H1 (cell line): ENCODE measurements around the gene MRPL19. TPM values are rescaled to one million over a fixed set of nuclear protein-coding genes. Genes with fewer than 3 reads are reported as not detected.

Experiments
- CTCF ChIA-PET: fragments of 300-600 bp; sonication (Branson Sonifier 250); formaldehyde crosslinking; loops from one replicate; lab custom pipeline; 2021; ENCODE audit not compliant: partially characterized antibody; lab: Charles Lee
- POLR2A ChIA-PET: fragments of 300-600 bp; sonication (Branson Sonifier 250); formaldehyde crosslinking; loops from one replicate; lab custom pipeline; 2021; ENCODE audit warnings: inconsistent platforms; ENCODE audit not compliant: partially characterized antibody; lab: Charles Lee
- DNase-seq, 2 experiments: peaks; one replicate each; pipeline versions ENCODE4 v3.0.0 to v3.0.0-alpha.2; 2010 to 2022; ENCODE audit warnings: low spot score in 2 of 2, low read depth in 1 of 2, mixed read lengths in 1 of 2
- FAIRE-seq: peaks from 2 replicates; lab custom pipeline; 2011; peaks lifted over from hg19 to GRCh38; lab: Jason Lieb, UNC
- H2AFZ ChIP-seq: 2 replicates; pipeline ENCODE4 v1.8.1; 2012; ENCODE audit warnings: low read length, inconsistent platforms
- H2AK5ac ChIP-seq: 2 replicates; pipeline ENCODE4 v1.6.1; 2013; ENCODE audit warnings: low read depth, low read length
- H2BK120ac ChIP-seq: replicated peaks from 2 replicates; pipeline ENCODE3; 2013; ENCODE audit warnings: low read depth, low read length, inconsistent platforms
- H2BK12ac ChIP-seq: 2 replicates; pipeline ENCODE4 v1.6.1; 2013; ENCODE audit warnings: low read depth, low read length
- H2BK15ac ChIP-seq: 2 replicates; pipeline ENCODE4 v1.6.1; 2013; ENCODE audit warnings: low read length
- H2BK20ac ChIP-seq: 2 replicates; pipeline ENCODE4 v1.6.1; 2013; ENCODE audit warnings: low read length
- H2BK5ac ChIP-seq: 2 replicates; pipeline ENCODE4 v1.6.1; 2013; ENCODE audit warnings: low read depth, low read length
- H3K14ac ChIP-seq: 2 replicates; pipeline ENCODE4 v1.6.1; 2013; ENCODE audit warnings: inconsistent platforms; ENCODE audit not compliant: insufficient read length
- H3K18ac ChIP-seq: 2 replicates; pipeline ENCODE4 v1.6.1; 2013; ENCODE audit warnings: low read length; ENCODE audit errors: extremely low read depth
- H3K23ac ChIP-seq: 2 replicates; pipeline ENCODE4 v1.6.1; 2013; ENCODE audit warnings: inconsistent platforms; ENCODE audit not compliant: insufficient read length
- H3K23me2 ChIP-seq: 2 replicates; pipeline ENCODE4 v1.6.1; 2013; ENCODE audit warnings: low read depth, low read length
- H3K27ac ChIP-seq: 2 replicates; pipeline ENCODE4 v1.6.1; 2011; ENCODE audit warnings: low read depth, low read length, inconsistent platforms
- H3K27me3 ChIP-seq, 4 experiments: replicated peaks in 1 of 4; 1 replicate in 1 of 4; 2 replicates in 3 of 4; pipeline versions ENCODE4 v1.6.1 to v1.8.1; 2011 to 2013; ENCODE audit warnings: low read length in 3 of 4, mild to moderate bottlenecking in 3 of 4, inconsistent platforms in 2 of 4, mixed read lengths in 2 of 4, moderate library complexity in 1 of 4; ENCODE audit not compliant: control insufficient read depth in 3 of 4, insufficient read depth in 3 of 4; ENCODE audit errors: extremely low read depth in 1 of 4
- H3K36me3 ChIP-seq, 4 experiments: 2 replicates each; pipeline versions ENCODE4 v1.6.1 to v1.8.1; 2011 to 2013; ENCODE audit warnings: mild to moderate bottlenecking in 4 of 4, low read length in 3 of 4, moderate library complexity in 2 of 4, control low read depth in 1 of 4, inconsistent platforms in 1 of 4; ENCODE audit not compliant: insufficient read depth in 4 of 4, control insufficient read depth in 2 of 4
- H3K4ac ChIP-seq: replicated peaks from 2 replicates; pipeline ENCODE3; 2013; ENCODE audit warnings: low read length, low read depth, mixed read lengths, inconsistent platforms; ENCODE audit not compliant: insufficient read length
- H3K4me1 ChIP-seq, 4 experiments: replicated peaks in 1 of 4; 1 replicate in 1 of 4; 2 replicates in 3 of 4; pipeline versions ENCODE4 v1.6.1 to v1.8.1; 2011 to 2013; ENCODE audit warnings: low read length in 3 of 4, inconsistent platforms in 2 of 4, mixed read lengths in 1 of 4; ENCODE audit not compliant: insufficient read depth in 4 of 4, control insufficient read depth in 3 of 4
- H3K4me2 ChIP-seq, 2 experiments: 2 replicates each; pipeline versions ENCODE4 v1.6.1 to v1.8.1; 2011 to 2013; ENCODE audit warnings: low read depth in 2 of 2, low read length in 2 of 2, control low read depth in 1 of 2, inconsistent platforms in 1 of 2, mild to moderate bottlenecking in 1 of 2; ENCODE audit not compliant: insufficient read depth in 1 of 2
- H3K4me3 ChIP-seq, 4 experiments: fragments of 200-600, 300-600 bp in 1 of 4; sonication (generic), shearing (Covaris generic), sonication (Bioruptor Twin) in 1 of 4; 2 replicates each; pipeline versions ENCODE4 v1.5.1 to v1.8.1; 2011 to 2016; ENCODE audit warnings: low read length in 4 of 4, low read depth in 3 of 4, control low read depth in 2 of 4, inconsistent platforms in 2 of 4, mild to moderate bottlenecking in 2 of 4, mixed read lengths in 1 of 4, moderate library complexity in 1 of 4; ENCODE audit not compliant: insufficient read depth in 2 of 4; ENCODE audit errors: extremely low read depth in 1 of 4
- H3K56ac ChIP-seq: replicated peaks from 2 replicates; pipeline ENCODE3; 2013; ENCODE audit warnings: low read depth, mild to moderate bottlenecking, mixed read lengths, low read length, inconsistent platforms; ENCODE audit not compliant: insufficient read length
- H3K79me1 ChIP-seq: 2 replicates; pipeline ENCODE4 v1.6.1; 2013; ENCODE audit warnings: low read depth, low read length, control low read depth
- H3K79me2 ChIP-seq, 2 experiments: 2 replicates each; pipeline versions ENCODE4 v1.6.1 to v1.8.1; 2012 to 2013; ENCODE audit warnings: low read length in 2 of 2, mild to moderate bottlenecking in 2 of 2, inconsistent platforms in 1 of 2; ENCODE audit not compliant: insufficient read depth in 2 of 2, control insufficient read depth in 1 of 2
- H3K9ac ChIP-seq, 4 experiments: replicated peaks in 1 of 4; 1 replicate in 1 of 4; 2 replicates in 3 of 4; pipeline versions ENCODE4 v1.6.1 to v1.8.1; 2011 to 2013; ENCODE audit warnings: low read depth in 3 of 4, low read length in 3 of 4, control low read depth in 2 of 4, mild to moderate bottlenecking in 2 of 4, moderate library complexity in 2 of 4, inconsistent platforms in 1 of 4; ENCODE audit errors: extremely low read depth in 1 of 4
- H3K9me3 ChIP-seq, 2 experiments: 2 replicates each; pipeline versions ENCODE4 v1.6.1 to v1.8.1; 2012 to 2013; ENCODE audit warnings: mild to moderate bottlenecking in 2 of 2, moderate library complexity in 2 of 2, control low read depth in 1 of 2, inconsistent platforms in 1 of 2, low read depth in 1 of 2, low read length in 1 of 2, mixed read lengths in 1 of 2; ENCODE audit not compliant: insufficient read depth in 2 of 2
- H4K20me1 ChIP-seq, 2 experiments: replicated peaks in 1 of 2; 2 replicates each; pipeline versions ENCODE3 to v1.8.1; 2011 to 2013; ENCODE audit warnings: inconsistent platforms in 2 of 2, low read length in 2 of 2, mild to moderate bottlenecking in 1 of 2; ENCODE audit not compliant: insufficient read depth in 2 of 2, control insufficient read depth in 1 of 2
- H4K5ac ChIP-seq: 2 replicates; pipeline ENCODE4 v1.6.1; 2013; ENCODE audit warnings: low read length, low read depth, mixed read lengths, inconsistent platforms; ENCODE audit not compliant: insufficient read length
- H4K8ac ChIP-seq: 2 replicates; pipeline ENCODE4 v1.8.0; 2013; ENCODE audit warnings: mild to moderate bottlenecking, moderate library complexity, low read length, inconsistent platforms; ENCODE audit not compliant: insufficient read depth; ENCODE audit errors: extremely low read depth
- H4K91ac ChIP-seq: replicated peaks from 2 replicates; pipeline ENCODE3; 2013; ENCODE audit warnings: low read length, mixed read lengths, inconsistent platforms; ENCODE audit not compliant: insufficient read length
- CEBPB ChIP-seq: IDR thresholded peaks from 2 replicates; pipeline ENCODE4 v1.6.1; 2012; ENCODE audit warnings: low read depth, low read length
- FOSL1 ChIP-seq: IDR thresholded peaks from 2 replicates; pipeline ENCODE4 v1.6.1; 2011; ENCODE audit warnings: mild to moderate bottlenecking, low read depth, low read length, moderate library complexity; ENCODE audit not compliant: insufficient read depth
- WGBS, 2 experiments: shearing (Covaris generic) in 1 of 2; methylation state at CpG; one replicate each; pipeline versions ENCODE4 v1.1.6 to v1.1.7; 2013 to 2015; ENCODE audit warnings: low lambda C conversion rate in 2 of 2, mixed read lengths in 2 of 2, inconsistent platforms in 1 of 2, low coverage in 1 of 2, missing lambda C conversion rate in 1 of 2; ENCODE audit not compliant: insufficient replicate concordance in 2 of 2, insufficient coverage in 1 of 2, insufficient read length in 1 of 2; ENCODE audit errors: extremely low coverage in 1 of 2, missing lambda C conversion rate in 1 of 2; 5-methylcytosine and 5-hydroxymethylcytosine counted together
- polyA plus RNA-seq, 7 experiments: library from polyadenylated mRNA; depleted of rRNA in 3 of 7; stranded (reverse) in 5 of 7; unstranded in 2 of 7; fragments of >200 nt in 5 of 7; fragments of 200-250 nt in 2 of 7; gene quantifications; 1 replicate in 5 of 7; 2 replicates in 1 of 7; 4 replicates in 1 of 7; pipeline versions ENCODE4 v1.2.1 to v1.2.3, GENCODE V29; 2011 to 2013; ENCODE audit warnings: missing spikeins in 2 of 7, mixed read lengths in 2 of 7
- total RNA-seq: library from RNA; stranded (reverse); fragmentation: NEBNext Ultra II Directional; extraction: Animal tissue kit (Norgen Biotek cat#: 25700); gene quantifications from 2 replicates; pipeline ENCODE4 v1.2.1, GENCODE V29; 2021
- TF ChIP-seq, protein P1 (sequence below): IDR thresholded peaks from 2 replicates; pipeline ENCODE4 v1.6.1; 2012; ENCODE audit warnings: low read length, inconsistent platforms

MRPL19 gene
- total and polyA plus RNA-seq, 2 of the 8 experiments (the other 6 are each of a cell fraction or from before 2014, with no cell fraction given) = 18.1 to 75.2 TPM

DNA sequence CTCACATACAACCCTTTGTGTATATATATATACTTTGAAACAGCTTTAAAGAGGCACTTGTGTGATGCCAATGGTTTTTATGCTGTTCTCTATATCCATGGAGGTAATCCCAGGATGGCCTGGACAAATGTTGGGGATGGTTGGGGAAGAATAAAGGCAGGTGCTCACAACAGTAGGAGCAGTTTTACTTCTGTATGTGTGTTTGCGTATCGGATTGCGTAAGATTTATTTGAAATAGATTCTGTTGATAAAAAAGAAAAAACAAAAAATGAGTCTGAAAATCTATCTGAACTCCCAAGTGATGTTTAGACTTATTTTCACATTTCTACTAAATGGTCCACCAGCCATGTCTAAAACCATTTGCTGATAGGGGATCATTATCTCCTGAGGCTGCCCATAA, 29.3 kb downstream of the MRPL19 start:
- no peak overlapping the region for H4K91ac ChIP-seq
- H3K79me2 ChIP-seq = no peaks in the 10 kb centered on the region
- H3K27ac ChIP-seq = no peak overlapping the region
- no peaks in the 10 kb centered on the region for H3K9me3 ChIP-seq
- no peak overlapping the region for H4K5ac ChIP-seq
- no peaks in the 10 kb centered on the region for H3K23me2 ChIP-seq
- TF ChIP-seq CEBPB = peak; percentile 57; the same call in 1 of the 2 replicates
- no peak for TF ChIP-seq FOSL1
- TF ChIP-seq, protein P1, sequence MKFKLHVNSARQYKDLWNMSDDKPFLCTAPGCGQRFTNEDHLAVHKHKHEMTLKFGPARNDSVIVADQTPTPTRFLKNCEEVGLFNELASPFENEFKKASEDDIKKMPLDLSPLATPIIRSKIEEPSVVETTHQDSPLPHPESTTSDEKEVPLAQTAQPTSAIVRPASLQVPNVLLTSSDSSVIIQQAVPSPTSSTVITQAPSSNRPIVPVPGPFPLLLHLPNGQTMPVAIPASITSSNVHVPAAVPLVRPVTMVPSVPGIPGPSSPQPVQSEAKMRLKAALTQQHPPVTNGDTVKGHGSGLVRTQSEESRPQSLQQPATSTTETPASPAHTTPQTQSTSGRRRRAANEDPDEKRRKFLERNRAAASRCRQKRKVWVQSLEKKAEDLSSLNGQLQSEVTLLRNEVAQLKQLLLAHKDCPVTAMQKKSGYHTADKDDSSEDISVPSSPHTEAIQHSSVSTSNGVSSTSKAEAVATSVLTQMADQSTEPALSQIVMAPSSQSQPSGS = no peak
- H3K18ac ChIP-seq = no peak overlapping the region
- peaks cover 0 to 14% (median 5%) of the 10 kb centered on the region in 4 experiments; a peak in 4 of 8 replicates for H3K36me3 ChIP-seq
- FAIRE-seq (no peak), DNase-seq (no peak)
- H3K9ac ChIP-seq = no peak overlapping the region
- CTCF ChIA-PET = interaction anchor here (0.6 to 5.2 kb wide), 5 partner anchors 29 to 57 kb away, joined by 3 to 31 read pairs (median 4); partner anchors contain the start of gene MRPL19
- H3K56ac ChIP-seq = no peak overlapping the region
- H3K4me3 ChIP-seq = no peak overlapping the region
- no peaks in the 10 kb centered on the region for H3K4me1 ChIP-seq
- H2BK20ac ChIP-seq = no peak overlapping the region
- H4K8ac ChIP-seq = no peak overlapping the region
- H3K4ac ChIP-seq = no peak overlapping the region
- H2AFZ ChIP-seq = no peak overlapping the region
- H3K79me1 ChIP-seq = no peaks in the 10 kb centered on the region
- H2BK12ac ChIP-seq = no peak overlapping the region
- no peak overlapping the region for H3K14ac ChIP-seq
- no peak overlapping the region for H2BK5ac ChIP-seq
- H3K23ac ChIP-seq = no peak overlapping the region
- POLR2A ChIA-PET = interaction anchor here (1.7 kb wide), 1 partner anchor 34 kb away, joined by 4 read pairs; no protein-coding TSS in a partner anchor
- H4K20me1 ChIP-seq = no peaks in the 10 kb centered on the region
- no peak overlapping the region for H2BK120ac ChIP-seq
- no peak overlapping the region for H2AK5ac ChIP-seq
- WGBS, 2 experiments = 96 to 100% methylated on average over 3 of the region's 3 CpGs
- H3K27me3 ChIP-seq = no peaks in the 10 kb centered on the region
- no peak overlapping the region for H3K4me2 ChIP-seq
- H2BK15ac ChIP-seq = no peak overlapping the region
